ENCODE data around the gene FAM110C.
"Not testable (repeated sequence)": the region's sequence is repeated elsewhere in the genome, so short reads cannot be mapped to it uniquely, and the experiment has no call there.

FAM110C gene

GRCh38 chr2:33620-34019, 12.7 kb downstream of the FAM110C start:
- in situ Hi-C loops (cut with HindIII; ENCODE audit: low sequenced_read_pairs) = no loop called here
- no peak for DNase-seq (ENCODE audit: low read depth)

DNA sequence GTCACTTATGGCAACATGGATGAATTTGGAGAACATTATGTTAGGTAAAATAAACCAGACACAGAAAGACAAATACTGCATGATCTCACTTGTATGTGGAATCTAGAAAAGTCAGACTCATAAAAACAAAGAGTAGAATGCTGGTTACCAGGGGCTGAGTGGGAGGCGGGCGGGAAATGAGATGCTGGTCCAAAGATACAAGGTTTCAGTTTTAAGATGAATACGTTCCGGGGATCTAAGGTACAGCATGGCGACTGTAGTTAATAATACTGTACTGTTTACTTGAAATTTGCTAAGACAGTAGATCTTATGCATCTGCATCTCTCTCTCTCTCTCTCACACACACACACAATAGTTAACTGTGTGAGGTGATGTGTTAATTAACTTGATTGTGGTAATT, 14.2 kb downstream of the FAM110C start:
- TF ChIP-seq CTCF (IDR thresholded peaks at IDR 0.05; ENCODE audit: low read depth, low read length, missing control alignments) = no peak
- DNase-seq (ENCODE audit: low read depth) = no peak
- H3K4me3 ChIP-seq (ENCODE audit: low read depth, low read length) = no peak overlapping the region
- in situ Hi-C loops (cut with HindIII; ENCODE audit: low sequenced_read_pairs) = no loop called here

More at GRCh38 chr2:33620-34019, 12.7 kb downstream of the FAM110C start:
- TF ChIP-seq CTCF (IDR thresholded peaks at IDR 0.05; ENCODE audit: low read depth, low read length, missing control alignments) = no peak
- no peak overlapping the region for H3K4me3 ChIP-seq (ENCODE audit: low read depth, low read length)

DNA sequence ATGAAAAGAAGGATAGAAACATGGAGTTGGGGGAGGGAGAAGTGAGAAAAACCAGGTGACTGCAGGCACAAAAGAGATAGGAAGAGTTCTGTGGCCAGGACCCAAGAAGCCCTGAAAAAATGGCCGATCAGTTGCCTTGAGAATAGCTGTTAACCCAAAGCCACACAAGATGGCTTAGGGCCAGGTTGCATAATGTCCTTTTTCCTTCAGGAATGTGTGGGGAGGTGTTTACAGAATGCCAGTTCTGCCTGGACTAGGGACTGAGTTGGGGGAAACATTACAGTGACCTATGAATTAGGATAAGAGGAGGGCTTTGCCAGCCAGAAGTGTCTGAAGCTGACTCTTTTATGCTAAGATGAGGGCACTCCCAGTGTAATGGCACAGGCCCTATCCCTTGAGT, 17.1 kb downstream of the FAM110C start:
- H3K4me3 ChIP-seq (ENCODE audit: low read depth, low read length) = no peak overlapping the region
- in situ Hi-C loops (cut with HindIII; ENCODE audit: low sequenced_read_pairs) = no loop called here
- no peak for TF ChIP-seq CTCF (IDR thresholded peaks at IDR 0.05; ENCODE audit: low read depth, low read length, missing control alignments)
- no peak for DNase-seq (ENCODE audit: low read depth)

DNA sequence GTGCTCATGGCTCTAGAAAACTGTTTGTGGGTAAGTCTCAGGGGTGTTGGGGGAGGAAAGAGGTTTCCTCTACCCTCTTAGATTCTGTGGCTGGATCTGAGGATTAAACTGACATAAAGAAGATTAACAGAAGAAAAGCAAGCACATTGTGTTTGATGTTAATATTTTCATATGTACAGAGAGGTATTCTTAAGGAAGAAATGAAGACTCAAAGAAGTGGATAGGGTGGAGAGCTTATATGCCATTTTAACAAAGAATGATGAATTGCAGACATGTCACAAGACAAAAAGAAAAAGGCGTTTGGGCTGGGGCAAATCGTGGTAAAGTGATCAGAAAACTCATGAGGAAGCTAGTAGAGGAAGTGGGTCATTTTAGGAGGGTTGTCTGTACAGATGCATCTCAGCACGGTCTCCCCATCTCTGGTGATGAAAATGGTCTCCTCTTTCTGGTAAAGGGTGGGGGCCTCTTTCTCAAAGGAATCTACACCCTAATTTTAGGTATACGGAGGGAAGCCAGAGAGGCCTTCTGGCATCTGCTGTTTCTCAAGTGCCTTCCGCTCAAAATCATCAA, 17.8 kb downstream of the FAM110C start:
- no peak for DNase-seq (ENCODE audit: low read depth)
- TF ChIP-seq CTCF (IDR thresholded peaks at IDR 0.05; ENCODE audit: low read depth, low read length, missing control alignments) = no peak
- in situ Hi-C loops (cut with HindIII; ENCODE audit: low sequenced_read_pairs) = no loop called here
- no peak overlapping the region for H3K4me3 ChIP-seq (ENCODE audit: low read depth, low read length)

GRCh38 chr2:26891-27290, 19.4 kb downstream of the FAM110C start:
- no peak overlapping the region for H3K4me3 ChIP-seq (ENCODE audit: low read depth, low read length)
- TF ChIP-seq CTCF (IDR thresholded peaks at IDR 0.05; ENCODE audit: low read depth, low read length, missing control alignments) = no peak
- in situ Hi-C loops (cut with HindIII; ENCODE audit: low sequenced_read_pairs) = no loop called here
- DNase-seq (ENCODE audit: low read depth) = no peak

GRCh38 chr2:25543-25942, 20.8 kb downstream of the FAM110C start:
- TF ChIP-seq CTCF (IDR thresholded peaks at IDR 0.05; ENCODE audit: low read depth, low read length, missing control alignments) = no peak
- in situ Hi-C loops (cut with HindIII; ENCODE audit: low sequenced_read_pairs) = no loop called here
- no peak for DNase-seq (ENCODE audit: low read depth)
- H3K4me3 ChIP-seq (ENCODE audit: low read depth, low read length) = no peak overlapping the region

DNA sequence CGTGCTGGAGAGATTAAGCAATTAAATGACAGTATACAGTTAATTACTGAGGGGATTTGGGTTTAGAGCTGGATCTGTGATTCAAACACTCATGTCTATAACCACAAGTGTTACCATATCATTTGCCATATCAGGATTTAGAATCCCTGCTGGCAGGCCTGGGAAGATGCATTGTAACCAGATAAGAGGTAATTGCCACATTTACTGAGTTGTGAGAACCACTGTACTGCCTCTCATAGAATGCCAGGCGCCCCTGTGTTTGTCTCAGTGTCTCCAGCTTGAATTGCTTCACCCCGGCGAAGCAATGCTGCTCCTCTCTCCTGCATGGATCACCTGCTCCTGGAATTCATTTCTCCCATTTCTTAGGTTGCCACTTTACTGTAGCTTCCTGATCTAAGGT, 21.7 kb downstream of the FAM110C start:
- DNase-seq (ENCODE audit: low read depth); H3K4me3 ChIP-seq (ENCODE audit: low read depth, low read length); in situ Hi-C loops (cut with HindIII; ENCODE audit: low sequenced_read_pairs): not testable (repeated sequence)
